GM18498 (cell line): Measurements from ENCODE around the gene PRKCSH.

Experiments
- ATAC-seq: cut with Tn5 transposase; IDR thresholded peaks from one replicate; pipeline ENCODE4 v1.9.1; 2021; ENCODE audit warnings: mild to moderate bottlenecking, moderate library complexity; ENCODE audit not compliant: unreplicated experiment

PRKCSH gene

DNA sequence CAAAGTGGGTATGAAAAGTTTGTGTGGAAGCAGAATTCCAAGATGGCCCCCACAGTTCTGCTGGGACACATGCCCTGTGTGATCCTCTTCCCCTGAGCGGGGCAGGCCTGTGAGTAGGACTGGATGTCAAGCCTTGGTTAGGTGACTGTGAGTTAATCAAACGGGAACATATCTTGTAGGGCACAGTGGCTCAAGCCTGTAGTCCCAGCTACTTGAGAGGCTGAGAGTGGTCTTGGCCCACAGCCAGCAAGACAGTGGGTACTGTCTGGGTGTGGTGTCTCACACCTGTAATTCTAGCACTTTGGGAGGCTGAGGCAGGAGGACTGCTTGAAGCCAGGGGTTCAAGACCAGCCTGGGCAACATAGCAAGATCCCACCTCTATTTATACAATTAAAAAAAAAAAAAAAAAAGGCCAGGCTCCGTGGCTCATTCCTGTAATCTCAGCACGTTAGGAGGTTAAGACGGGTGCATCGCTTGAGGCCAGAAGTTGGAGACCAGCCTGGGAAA lies 63.8 kb downstream of the PRKCSH start:
- no peak for ATAC-seq

GRCh38 chr19:11499890-11500420 lies 64.5 kb downstream of the PRKCSH start:
- ATAC-seq = no peak
